GM12878 (cell line): ENCODE measurements around the gene ZNF692. TPM values are rescaled to one million over a fixed set of nuclear protein-coding genes. Genes with fewer than 3 reads are reported as not detected.

Experiments
- ATAC-seq: fragments of 200-7000 bp; cut with Tn5 transposase; 3 replicates; pipeline ENCODE4 v1.9.1; 2020; ENCODE audit warnings: mild to moderate bottlenecking, moderate library complexity
- BruUV-seq: library from RNA; stranded (reverse); fragments of 400-500 nt; replicated peaks from 2 replicates; lab custom pipeline; 2021; lab: Mats Ljungman, UMichigan
- CTCF ChIA-PET: fragments of 300-600 bp; sonication (Branson Sonifier 250); formaldehyde crosslinking; extraction: SDS; loops from one replicate; lab custom pipeline; 2021; ENCODE audit warnings: inconsistent platforms; lab: Yijun Ruan, JAX
- POLR2A ChIA-PET: fragments of 350-600 bp; formaldehyde crosslinking; extraction: SDS; loops from one replicate; lab custom pipeline; 2021; ENCODE audit warnings: inconsistent platforms; lab: Charles Lee
- RAD21 ChIA-PET: fragments of 300-600 bp; sonication (Branson Sonifier 250); formaldehyde crosslinking; loops from one replicate; lab custom pipeline; 2023; ENCODE audit warnings: antibody characterized with exemption; ENCODE audit not compliant: unreplicated experiment; lab: Charles Lee
- SMC1A ChIA-PET: fragments of 300-600 bp; sonication (Branson Sonifier 250); formaldehyde crosslinking; loops from one replicate; lab custom pipeline; 2023; ENCODE audit not compliant: unreplicated experiment, uncharacterized antibody; lab: Charles Lee
- DNase-seq: peaks from one replicate; pipeline ENCODE4 v3.0.0-alpha.2; 2011; ENCODE audit warnings: low read depth, low spot score
- FAIRE-seq: peaks from 3 replicates; lab custom pipeline; 2011; peaks lifted over from hg19 to GRCh38; lab: Jason Lieb, UNC
- H2AFZ ChIP-seq: 2 replicates; pipeline ENCODE4 v1.6.0; 2011; ENCODE audit warnings: low read depth, low read length, control low read depth; ENCODE audit not compliant: control insufficient read depth
- H3K27ac ChIP-seq: 2 replicates; pipeline ENCODE4 v1.5.1; 2011; ENCODE audit warnings: control low read depth; ENCODE audit not compliant: control insufficient read depth, insufficient read depth
- H3K27me3 ChIP-seq, 2 experiments: replicated peaks in 1 of 2; 2 replicates each; pipeline versions ENCODE4 v1.6.0 to v1.6.1; 2011; ENCODE audit warnings: low read length in 1 of 2; ENCODE audit not compliant: control insufficient read depth in 2 of 2, insufficient read depth in 2 of 2
- H3K36me3 ChIP-seq, 2 experiments: 2 replicates each; pipeline ENCODE4 v1.5.1; 2011; ENCODE audit warnings: low read length in 1 of 2; ENCODE audit not compliant: control insufficient read depth in 2 of 2, insufficient read depth in 2 of 2
- H3K4me1 ChIP-seq: 2 replicates; pipeline ENCODE4 v1.6.1; 2011; ENCODE audit warnings: mild to moderate bottlenecking, low read length, moderate library complexity, mixed read lengths; ENCODE audit not compliant: control insufficient read depth, insufficient read depth
- H3K4me2 ChIP-seq: 2 replicates; pipeline ENCODE4 v1.6.0; 2011; ENCODE audit warnings: control low read depth; ENCODE audit not compliant: control insufficient read depth, insufficient read depth
- H3K4me3 ChIP-seq: fragments of 200-600 bp; sonication (generic); 2 replicates; pipeline ENCODE4 v1.5.1; 2016
- H3K79me2 ChIP-seq: 2 replicates; pipeline ENCODE4 v1.6.0; 2011; ENCODE audit warnings: low read length; ENCODE audit not compliant: control insufficient read depth, insufficient read depth
- H3K9ac ChIP-seq: 2 replicates; pipeline ENCODE4 v1.8.0; 2011; ENCODE audit warnings: low read length, control low read depth, mixed read lengths; ENCODE audit not compliant: control insufficient read depth, insufficient read depth
- H3K9me3 ChIP-seq: replicated peaks from 3 replicates; pipeline ENCODE4 v1.5.1; 2011; ENCODE audit warnings: mild to moderate bottlenecking, low read length; ENCODE audit not compliant: control insufficient read depth, insufficient read depth
- H4K20me1 ChIP-seq: 2 replicates; pipeline ENCODE4 v1.6.0; 2011; ENCODE audit not compliant: control insufficient read depth, insufficient read depth
- ASH2L ChIP-seq: fragments of 300-600, 200-600 bp; sonication (generic); IDR thresholded peaks from 2 replicates; pipeline ENCODE4 v1.6.1; 2017; ENCODE audit warnings: low read depth, mild to moderate bottlenecking, borderline replicate concordance
- CHD1 ChIP-seq: IDR thresholded peaks from 2 replicates; pipeline ENCODE4 v1.6.1; 2012; ENCODE audit warnings: low read depth, low read length, improper control_type of control experiment
- JUNB ChIP-seq: IDR thresholded peaks from 2 replicates; pipeline ENCODE4 v1.6.1; 2016; ENCODE audit warnings: antibody characterized with exemption, mild to moderate bottlenecking
- MEF2B ChIP-seq: fragments of 450-650 bp; IDR thresholded peaks from 2 replicates; pipeline ENCODE4 v1.6.1; 2018; ENCODE audit warnings: mild to moderate bottlenecking, moderate library complexity; ENCODE audit not compliant: partially characterized antibody, poor library complexity, severe bottlenecking
- MLLT1 ChIP-seq: fragments of 450-650 bp; IDR thresholded peaks from 2 replicates; pipeline ENCODE4 v1.6.1; 2016; ENCODE audit warnings: mild to moderate bottlenecking
- USF1 ChIP-seq: IDR thresholded peaks from 2 replicates; pipeline ENCODE4 v1.6.1; 2011; ENCODE audit warnings: borderline replicate concordance, low read depth, mild to moderate bottlenecking, moderate library complexity, mixed read lengths, low read length; ENCODE audit not compliant: insufficient read depth; ENCODE audit errors: extremely low read length
- WGBS: methylation state at CpG from one replicate; pipeline ENCODE4 v1.1.6; 2016; ENCODE audit warnings: low lambda C conversion rate; ENCODE audit not compliant: insufficient replicate concordance, insufficient coverage; ENCODE audit errors: missing lambda C conversion rate; 5-methylcytosine and 5-hydroxymethylcytosine counted together
- in situ Hi-C: fragments of 300-500 bp; cut with MboI; formaldehyde crosslinking; loops from 9 replicates; pipeline ENCODE4 v1.14.3; 2018; ENCODE audit warnings: mixed read lengths
- intact Hi-C: fragments of 100-400 bp; cut with micrococcal nuclease; formaldehyde crosslinking; loops from one replicate; pipeline ENCODE4 v1.14.2; 2022; ENCODE audit not compliant: unreplicated experiment
- polyA plus RNA-seq, 11 experiments: library from polyadenylated mRNA; depleted of rRNA in 4 of 11; unstranded in 6 of 11; stranded (reverse) in 5 of 11; fragments of >200 nt; fragmentation: Nextera tagmentation in 4 of 11; fragmentation: Illumina TruSeq in 1 of 11; extraction: Ambion mirVana in 4 of 11; extraction: Trizol in 1 of 11; gene quantifications; 1 replicate in 1 of 11; 2 replicates in 10 of 11; pipeline versions ENCODE4 v1.2.1 to v1.2.3, GENCODE V29; 2011 to 2016; ENCODE audit warnings: inconsistent platforms in 2 of 11, missing spikeins in 2 of 11, low read depth in 1 of 11
- total RNA-seq, 4 experiments: library from RNA; depleted of rRNA in 3 of 4; stranded (reverse); fragments of >200 nt in 3 of 4; fragmentation: Illumina TruSeq in 1 of 4; extraction: Trizol in 1 of 4; gene quantifications; 2 replicates each; pipeline versions ENCODE4 v1.2.1 to v1.2.3, GENCODE V29; 2013 to 2021
- TF ChIP-seq, protein P1 (sequence below): IDR thresholded peaks from 2 replicates; pipeline ENCODE4 v1.6.1; 2011; ENCODE audit warnings: low read depth, mild to moderate bottlenecking, low read length, moderate library complexity, borderline replicate concordance; ENCODE audit errors: extremely low read depth

The ZNF692 gene
- total and polyA plus RNA-seq, 10 of the 15 experiments (the other 5 are each of a cell fraction or from before 2014, with no cell fraction given) = 5.3 to 76.6 (median 36.9) TPM

- TF ChIP-seq USF1 (no peak), MEF2B (no peak), CHD1 (no peak)
- TF ChIP-seq, protein P1, sequence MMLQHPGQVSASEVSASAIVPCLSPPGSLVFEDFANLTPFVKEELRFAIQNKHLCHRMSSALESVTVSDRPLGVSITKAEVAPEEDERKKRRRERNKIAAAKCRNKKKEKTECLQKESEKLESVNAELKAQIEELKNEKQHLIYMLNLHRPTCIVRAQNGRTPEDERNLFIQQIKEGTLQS = no peak
Measured at GRCh38 chr1:248837781-248838356, 21.0 kb downstream of the ZNF692 start, which contains the start of gene ZNF672 (continued).

DNA sequence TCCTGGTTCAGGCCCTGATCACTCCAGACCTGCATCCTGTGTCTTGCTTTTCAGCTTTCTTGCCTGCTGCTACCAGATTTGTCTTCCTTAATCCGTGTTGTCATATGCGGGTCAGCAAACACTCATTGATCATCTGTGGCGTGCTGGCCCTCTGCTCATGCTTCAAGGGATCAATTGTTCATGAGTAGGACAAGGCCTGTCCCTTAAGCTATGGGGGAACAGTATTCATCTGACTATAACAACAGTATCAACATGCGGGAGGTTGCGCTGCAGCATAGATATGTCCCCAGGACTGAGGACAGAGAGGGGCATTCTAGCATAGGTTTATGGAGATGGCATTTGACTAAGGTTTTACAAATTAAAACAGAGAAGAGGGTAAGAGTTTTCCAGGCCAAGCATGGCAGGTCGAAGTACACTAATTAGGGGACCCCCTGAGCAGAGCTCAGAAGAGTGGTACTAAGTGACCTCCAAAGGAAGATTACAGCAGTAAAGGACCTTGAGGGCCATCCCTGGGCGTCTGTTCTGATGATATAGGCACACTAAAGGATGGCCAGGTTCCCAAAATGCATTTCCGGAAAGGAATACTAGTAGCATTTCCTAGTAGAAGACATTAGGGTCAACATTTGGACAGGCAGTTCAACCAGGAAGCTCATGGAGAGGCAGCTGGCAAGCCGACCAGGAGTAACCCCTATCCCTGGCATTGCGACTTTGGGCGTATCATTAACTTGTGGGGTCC is 21.7 kb downstream of the ZNF692 start:
- Histone ChIP-seq H3K79me2 (peaks cover 33% of the 10 kb centered on the region), H3K4me2 (peak overlapping the region; percentile 86), H3K4me3 (peak overlapping the region; percentile 92), H2AFZ (peak overlapping the region; percentile 33), H3K4me1 (peaks cover 6% of the 10 kb centered on the region), H4K20me1 (no peaks in the 10 kb centered on the region), H3K27me3 (no peaks in the 10 kb centered on the region), H3K36me3 (no peaks in the 10 kb centered on the region), H3K27ac (peak overlapping the region; percentile 96), H3K9me3 (no peaks in the 10 kb centered on the region), H3K9ac (peak overlapping the region; percentile 93)
- 45% methylated on average over 11 of the region's 11 CpGs for WGBS
- POLR2A ChIA-PET = interaction anchor here (0.8 to 4.5 kb wide), 13 partner anchors 10 to 431 kb away, joined by 3 to 83 read pairs (median 7); partner anchors contain the start of genes OR2T2, SH3BP5L and ZNF692
- ATAC-seq = no peak
- no peak for FAIRE-seq
- SMC1A ChIA-PET = interaction anchor here (0.8 to 5.2 kb wide), 10 partner anchors 10 to 86 kb away, joined by 3 to 48 read pairs (median 4); partner anchors contain the start of genes PGBD2, SH3BP5L and ZNF692
- in situ Hi-C loops (no loop called here), intact Hi-C loops (no loop called here)
- TF ChIP-seq JUNB (no peak), ASH2L (no peak), MLLT1 (0 out of 2 replicates have a peak, but pooled peaks have one; percentile 37)
- TSS peak; percentile 86 for BruUV-seq
- RAD21 ChIA-PET = interaction anchor here (0.7 to 5.3 kb wide), 11 partner anchors 10 to 594 kb away, joined by 3 to 46 read pairs (median 6); partner anchors contain the start of genes SH3BP5L and ZNF692
- CTCF ChIA-PET = interaction anchor here (1.0 to 5.1 kb wide), 10 partner anchors 10 to 594 kb away, joined by 3 to 79 read pairs (median 4); partner anchors contain the start of genes SH3BP5L and ZNF692
- DNase-seq = no peak
